Measurements from ENCODE around the gene FNDC8. TPM values are rescaled to one million over a fixed set of nuclear protein-coding genes. Genes with fewer than 3 reads are reported as not detected.
"Not testable (repeated sequence)": the region's sequence is repeated elsewhere in the genome, so short reads cannot be mapped to it uniquely, and the experiment has no call there.

Gene FNDC8
- polyA plus RNA-seq, 3 donors = 0.10 to 0.39 TPM; not detected in 1

- DNase-seq (ENCODE audit: low read depth in 3 of 3, low spot score in 2 of 3) = no peak
Measured at GRCh38 chr17:35167046-35167445, 45.6 kb downstream of the FNDC8 start.

- no peak for DNase-seq (ENCODE audit: low read depth in 3 of 3, low spot score in 2 of 3)
Measured at GRCh38 chr17:35167666-35168065, 46.3 kb downstream of the FNDC8 start.

- no peak for DNase-seq (ENCODE audit: low read depth in 3 of 3, low spot score in 2 of 3)
Measured at GRCh38 chr17:35169835-35170363, 48.5 kb downstream of the FNDC8 start.

GRCh38 chr17:35170968-35171771 is 49.8 kb downstream of the FNDC8 start:
- no peak for DNase-seq (ENCODE audit: low read depth in 3 of 3, low spot score in 2 of 3)

- DNase-seq (ENCODE audit: low read depth in 3 of 3, low spot score in 2 of 3) = no peak
Measured at GRCh38 chr17:35171834-35172233, 50.4 kb downstream of the FNDC8 start.

GRCh38 chr17:35172321-35172720 is 50.9 kb downstream of the FNDC8 start:
- DNase-seq (ENCODE audit: low read depth in 3 of 3, low spot score in 2 of 3) = not testable (repeated sequence)

- DNase-seq (ENCODE audit: low read depth in 3 of 3, low spot score in 2 of 3) = no peak
Measured at GRCh38 chr17:35174835-35175334, 53.5 kb downstream of the FNDC8 start.

GRCh38 chr17:35175638-35176415 is 54.4 kb downstream of the FNDC8 start:
- no peak for DNase-seq (ENCODE audit: low read depth in 3 of 3, low spot score in 2 of 3)

GRCh38 chr17:35176897-35177296 is 55.5 kb downstream of the FNDC8 start:
- DNase-seq (ENCODE audit: low read depth in 3 of 3, low spot score in 2 of 3) = no peak

- DNase-seq (ENCODE audit: low read depth in 3 of 3, low spot score in 2 of 3) = not testable (repeated sequence)
Measured at GRCh38 chr17:35179379-35179778, 58.0 kb downstream of the FNDC8 start.

Other genes with a start within 250 kb of the FNDC8 start
- 1 to 10 TPM; 4.6 to 6.1 (median 5.2) TPM for gene CCT6B, start 160.2 kb upstream of the FNDC8 start, polyA plus RNA-seq (ENCODE audit: insufficient read length in 3 of 3)
- 10 to 100 TPM; 27.0 to 30.7 (median 30.5) TPM for gene ZNF830, start 160.1 kb upstream of the FNDC8 start, polyA plus RNA-seq (ENCODE audit: insufficient read length in 3 of 3)
- gene LIG3, start 141.1 kb upstream of the FNDC8 start, polyA plus RNA-seq (ENCODE audit: insufficient read length in 3 of 3) = 10 to 100 TPM; 32.4 to 34.3 (median 33.2) TPM
- gene RFFL, start 57.9 kb upstream of the FNDC8 start, polyA plus RNA-seq (ENCODE audit: insufficient read length in 3 of 3) = 10 to 100 TPM; 19.6 to 23.8 (median 23.8) TPM
- gene RAD51D, start 1.8 kb upstream of the FNDC8 start, polyA plus RNA-seq (ENCODE audit: insufficient read length in 3 of 3) = 10 to 100 TPM; 11.7 to 12.6 (median 12.1) TPM
- 10 to 100 TPM; 15.3 to 18.0 (median 16.5) TPM for gene NLE1, start 20.7 kb downstream of the FNDC8 start, polyA plus RNA-seq (ENCODE audit: insufficient read length in 3 of 3)
- under 1 TPM; 0.21 to 0.27 (median 0.25) TPM for gene UNC45B, start 26.2 kb downstream of the FNDC8 start, polyA plus RNA-seq (ENCODE audit: insufficient read length in 3 of 3)
- not detected for gene SLC35G3, start 72.8 kb downstream of the FNDC8 start, polyA plus RNA-seq (ENCODE audit: insufficient read length in 3 of 3)
- gene SLFN5, start 121.5 kb downstream of the FNDC8 start, polyA plus RNA-seq (ENCODE audit: insufficient read length in 3 of 3) = 10 to 100 TPM; 14.0 to 18.6 (median 16.7) TPM

Measured in right renal cortex interstitium (tissue), 3 donors.